H1 (cell line): ENCODE measurements around the gene LRCH3. TPM values are rescaled to one million over a fixed set of nuclear protein-coding genes. Genes with fewer than 3 reads are reported as not detected.
A peak's percentile ranks its signal among the peaks of the same experiment; 100 is the strongest.

ENCODE experiments used
- CTCF ChIA-PET: fragments of 300-600 bp; sonication (Branson Sonifier 250); formaldehyde crosslinking; loops from one replicate; lab custom pipeline; 2021; ENCODE audit not compliant: partially characterized antibody; lab: Charles Lee
- POLR2A ChIA-PET: fragments of 300-600 bp; sonication (Branson Sonifier 250); formaldehyde crosslinking; loops from one replicate; lab custom pipeline; 2021; ENCODE audit warnings: inconsistent platforms; ENCODE audit not compliant: partially characterized antibody; lab: Charles Lee
- DNase-seq, 2 experiments: peaks; one replicate each; pipeline versions ENCODE4 v3.0.0 to v3.0.0-alpha.2; 2010 to 2022; ENCODE audit warnings: low spot score in 2 of 2, low read depth in 1 of 2, mixed read lengths in 1 of 2
- FAIRE-seq: peaks from 2 replicates; lab custom pipeline; 2011; peaks lifted over from hg19 to GRCh38; lab: Jason Lieb, UNC
- H2AFZ ChIP-seq: 2 replicates; pipeline ENCODE4 v1.8.1; 2012; ENCODE audit warnings: low read length, inconsistent platforms
- H2AK5ac ChIP-seq: 2 replicates; pipeline ENCODE4 v1.6.1; 2013; ENCODE audit warnings: low read depth, low read length
- H2BK120ac ChIP-seq: replicated peaks from 2 replicates; pipeline ENCODE3; 2013; ENCODE audit warnings: low read depth, low read length, inconsistent platforms
- H2BK12ac ChIP-seq: 2 replicates; pipeline ENCODE4 v1.6.1; 2013; ENCODE audit warnings: low read depth, low read length
- H2BK15ac ChIP-seq: 2 replicates; pipeline ENCODE4 v1.6.1; 2013; ENCODE audit warnings: low read length
- H2BK20ac ChIP-seq: 2 replicates; pipeline ENCODE4 v1.6.1; 2013; ENCODE audit warnings: low read length
- H2BK5ac ChIP-seq: 2 replicates; pipeline ENCODE4 v1.6.1; 2013; ENCODE audit warnings: low read depth, low read length
- H3K14ac ChIP-seq: 2 replicates; pipeline ENCODE4 v1.6.1; 2013; ENCODE audit warnings: inconsistent platforms; ENCODE audit not compliant: insufficient read length
- H3K18ac ChIP-seq: 2 replicates; pipeline ENCODE4 v1.6.1; 2013; ENCODE audit warnings: low read length; ENCODE audit errors: extremely low read depth
- H3K23ac ChIP-seq: 2 replicates; pipeline ENCODE4 v1.6.1; 2013; ENCODE audit warnings: inconsistent platforms; ENCODE audit not compliant: insufficient read length
- H3K23me2 ChIP-seq: 2 replicates; pipeline ENCODE4 v1.6.1; 2013; ENCODE audit warnings: low read depth, low read length
- H3K27ac ChIP-seq: 2 replicates; pipeline ENCODE4 v1.6.1; 2011; ENCODE audit warnings: low read depth, low read length, inconsistent platforms
- H3K27me3 ChIP-seq, 4 experiments: replicated peaks in 1 of 4; 1 replicate in 1 of 4; 2 replicates in 3 of 4; pipeline versions ENCODE4 v1.6.1 to v1.8.1; 2011 to 2013; ENCODE audit warnings: low read length in 3 of 4, mild to moderate bottlenecking in 3 of 4, inconsistent platforms in 2 of 4, mixed read lengths in 2 of 4, moderate library complexity in 1 of 4; ENCODE audit not compliant: control insufficient read depth in 3 of 4, insufficient read depth in 3 of 4; ENCODE audit errors: extremely low read depth in 1 of 4
- H3K36me3 ChIP-seq, 4 experiments: 2 replicates each; pipeline versions ENCODE4 v1.6.1 to v1.8.1; 2011 to 2013; ENCODE audit warnings: mild to moderate bottlenecking in 4 of 4, low read length in 3 of 4, moderate library complexity in 2 of 4, control low read depth in 1 of 4, inconsistent platforms in 1 of 4; ENCODE audit not compliant: insufficient read depth in 4 of 4, control insufficient read depth in 2 of 4
- H3K4ac ChIP-seq: replicated peaks from 2 replicates; pipeline ENCODE3; 2013; ENCODE audit warnings: low read length, low read depth, mixed read lengths, inconsistent platforms; ENCODE audit not compliant: insufficient read length
- H3K4me1 ChIP-seq, 4 experiments: replicated peaks in 1 of 4; 1 replicate in 1 of 4; 2 replicates in 3 of 4; pipeline versions ENCODE4 v1.6.1 to v1.8.1; 2011 to 2013; ENCODE audit warnings: low read length in 3 of 4, inconsistent platforms in 2 of 4, mixed read lengths in 1 of 4; ENCODE audit not compliant: insufficient read depth in 4 of 4, control insufficient read depth in 3 of 4
- H3K4me2 ChIP-seq, 2 experiments: 2 replicates each; pipeline versions ENCODE4 v1.6.1 to v1.8.1; 2011 to 2013; ENCODE audit warnings: low read depth in 2 of 2, low read length in 2 of 2, control low read depth in 1 of 2, inconsistent platforms in 1 of 2, mild to moderate bottlenecking in 1 of 2; ENCODE audit not compliant: insufficient read depth in 1 of 2
- H3K4me3 ChIP-seq, 4 experiments: fragments of 200-600, 300-600 bp in 1 of 4; sonication (generic), shearing (Covaris generic), sonication (Bioruptor Twin) in 1 of 4; 2 replicates each; pipeline versions ENCODE4 v1.5.1 to v1.8.1; 2011 to 2016; ENCODE audit warnings: low read length in 4 of 4, low read depth in 3 of 4, control low read depth in 2 of 4, inconsistent platforms in 2 of 4, mild to moderate bottlenecking in 2 of 4, mixed read lengths in 1 of 4, moderate library complexity in 1 of 4; ENCODE audit not compliant: insufficient read depth in 2 of 4; ENCODE audit errors: extremely low read depth in 1 of 4
- H3K56ac ChIP-seq: replicated peaks from 2 replicates; pipeline ENCODE3; 2013; ENCODE audit warnings: low read depth, mild to moderate bottlenecking, mixed read lengths, low read length, inconsistent platforms; ENCODE audit not compliant: insufficient read length
- H3K79me1 ChIP-seq: 2 replicates; pipeline ENCODE4 v1.6.1; 2013; ENCODE audit warnings: low read depth, low read length, control low read depth
- H3K79me2 ChIP-seq, 2 experiments: 2 replicates each; pipeline versions ENCODE4 v1.6.1 to v1.8.1; 2012 to 2013; ENCODE audit warnings: low read length in 2 of 2, mild to moderate bottlenecking in 2 of 2, inconsistent platforms in 1 of 2; ENCODE audit not compliant: insufficient read depth in 2 of 2, control insufficient read depth in 1 of 2
- H3K9ac ChIP-seq, 4 experiments: replicated peaks in 1 of 4; 1 replicate in 1 of 4; 2 replicates in 3 of 4; pipeline versions ENCODE4 v1.6.1 to v1.8.1; 2011 to 2013; ENCODE audit warnings: low read depth in 3 of 4, low read length in 3 of 4, control low read depth in 2 of 4, mild to moderate bottlenecking in 2 of 4, moderate library complexity in 2 of 4, inconsistent platforms in 1 of 4; ENCODE audit errors: extremely low read depth in 1 of 4
- H3K9me3 ChIP-seq, 2 experiments: 2 replicates each; pipeline versions ENCODE4 v1.6.1 to v1.8.1; 2012 to 2013; ENCODE audit warnings: mild to moderate bottlenecking in 2 of 2, moderate library complexity in 2 of 2, control low read depth in 1 of 2, inconsistent platforms in 1 of 2, low read depth in 1 of 2, low read length in 1 of 2, mixed read lengths in 1 of 2; ENCODE audit not compliant: insufficient read depth in 2 of 2
- H4K20me1 ChIP-seq, 2 experiments: replicated peaks in 1 of 2; 2 replicates each; pipeline versions ENCODE3 to v1.8.1; 2011 to 2013; ENCODE audit warnings: inconsistent platforms in 2 of 2, low read length in 2 of 2, mild to moderate bottlenecking in 1 of 2; ENCODE audit not compliant: insufficient read depth in 2 of 2, control insufficient read depth in 1 of 2
- H4K5ac ChIP-seq: 2 replicates; pipeline ENCODE4 v1.6.1; 2013; ENCODE audit warnings: low read length, low read depth, mixed read lengths, inconsistent platforms; ENCODE audit not compliant: insufficient read length
- H4K8ac ChIP-seq: 2 replicates; pipeline ENCODE4 v1.8.0; 2013; ENCODE audit warnings: mild to moderate bottlenecking, moderate library complexity, low read length, inconsistent platforms; ENCODE audit not compliant: insufficient read depth; ENCODE audit errors: extremely low read depth
- H4K91ac ChIP-seq: replicated peaks from 2 replicates; pipeline ENCODE3; 2013; ENCODE audit warnings: low read length, mixed read lengths, inconsistent platforms; ENCODE audit not compliant: insufficient read length
- BACH1 ChIP-seq: IDR thresholded peaks from 2 replicates; pipeline ENCODE4 v1.6.1; 2012; ENCODE audit warnings: low read length, improper control_type of control experiment
- FOSL1 ChIP-seq: IDR thresholded peaks from 2 replicates; pipeline ENCODE4 v1.6.1; 2011; ENCODE audit warnings: mild to moderate bottlenecking, low read depth, low read length, moderate library complexity; ENCODE audit not compliant: insufficient read depth
- HDAC6 ChIP-seq: IDR thresholded peaks from one replicate; pipeline ENCODE4 v1.7.1; 2012; ENCODE audit warnings: low read depth, mild to moderate bottlenecking, inconsistent platforms, low read length, moderate library complexity
- NANOG ChIP-seq: IDR thresholded peaks from 2 replicates; pipeline ENCODE4 v1.6.1; 2011; ENCODE audit warnings: low read length, low read depth, mild to moderate bottlenecking, inconsistent platforms; ENCODE audit not compliant: insufficient read depth, poor library complexity, severe bottlenecking
- TBP ChIP-seq: IDR thresholded peaks from 2 replicates; pipeline ENCODE4 v1.6.1; 2011; ENCODE audit warnings: low read depth, low read length, improper control_type of control experiment
- TCF12 ChIP-seq: IDR thresholded peaks from 2 replicates; pipeline ENCODE4 v1.6.1; 2011; ENCODE audit warnings: low read depth, mild to moderate bottlenecking, low read length
- USF2 ChIP-seq: IDR thresholded peaks from 2 replicates; pipeline ENCODE4 v1.6.1; 2011; ENCODE audit warnings: low read length, improper control_type of control experiment
- WGBS, 2 experiments: shearing (Covaris generic) in 1 of 2; methylation state at CpG; one replicate each; pipeline versions ENCODE4 v1.1.6 to v1.1.7; 2013 to 2015; ENCODE audit warnings: low lambda C conversion rate in 2 of 2, mixed read lengths in 2 of 2, inconsistent platforms in 1 of 2, low coverage in 1 of 2, missing lambda C conversion rate in 1 of 2; ENCODE audit not compliant: insufficient replicate concordance in 2 of 2, insufficient coverage in 1 of 2, insufficient read length in 1 of 2; ENCODE audit errors: extremely low coverage in 1 of 2, missing lambda C conversion rate in 1 of 2; 5-methylcytosine and 5-hydroxymethylcytosine counted together
- polyA plus RNA-seq, 7 experiments: library from polyadenylated mRNA; depleted of rRNA in 3 of 7; stranded (reverse) in 5 of 7; unstranded in 2 of 7; fragments of >200 nt in 5 of 7; fragments of 200-250 nt in 2 of 7; gene quantifications; 1 replicate in 5 of 7; 2 replicates in 1 of 7; 4 replicates in 1 of 7; pipeline versions ENCODE4 v1.2.1 to v1.2.3, GENCODE V29; 2011 to 2013; ENCODE audit warnings: missing spikeins in 2 of 7, mixed read lengths in 2 of 7
- total RNA-seq: library from RNA; stranded (reverse); fragmentation: NEBNext Ultra II Directional; extraction: Animal tissue kit (Norgen Biotek cat#: 25700); gene quantifications from 2 replicates; pipeline ENCODE4 v1.2.1, GENCODE V29; 2021

Gene LRCH3
- total and polyA plus RNA-seq, 2 of the 8 experiments (the other 6 are each of a cell fraction or from before 2014, with no cell fraction given), result 58.4 to 66.0 TPM

GRCh38 chr3:197795200-197795599 lies 4.1 kb downstream of the LRCH3 start:
- H3K36me3 ChIP-seq, result no peaks in the 10 kb centered on the region
- H3K4ac ChIP-seq, result no peak overlapping the region
- H4K5ac ChIP-seq, result no peak overlapping the region
- no peak overlapping the region for H3K4me2 ChIP-seq
- 77% methylated on average over 1 of the region's 1 CpG; no CpG with 5 or more reads in 1 of the 2 experiments for WGBS, 2 experiments
- peaks cover 0 to 4% of the 10 kb centered on the region in 2 experiments for H4K20me1 ChIP-seq
- no peak overlapping the region for H4K8ac ChIP-seq
- H3K27me3 ChIP-seq, result no peaks in the 10 kb centered on the region
- no peaks in the 10 kb centered on the region for H3K4me1 ChIP-seq
- no peak overlapping the region for H3K23ac ChIP-seq
- no peak overlapping the region for H2BK15ac ChIP-seq
- TF ChIP-seq BACH1 (no peak), FOSL1 (no peak), NANOG (no peak), HDAC6 (no peak), USF2 (no peak), TCF12 (no peak), TBP (no peak)
- no peaks in the 10 kb centered on the region for H3K79me1 ChIP-seq
- H3K9me3 ChIP-seq, result no peaks in the 10 kb centered on the region
- H3K23me2 ChIP-seq, result no peaks in the 10 kb centered on the region
- no peak overlapping the region for H2BK5ac ChIP-seq
- ChIA-PET CTCF (interaction anchor here (0.8 to 2.1 kb wide), 2 partner anchors 7 to 42 kb away, joined by 3 to 7 read pairs; no protein-coding TSS in a partner anchor), POLR2A (no interaction called here)
- H2BK120ac ChIP-seq, result no peak overlapping the region
- H3K14ac ChIP-seq, result no peak overlapping the region
- H3K27ac ChIP-seq, result no peak overlapping the region
- H2BK20ac ChIP-seq, result no peak overlapping the region
- H2AK5ac ChIP-seq, result no peak overlapping the region
- 0 out of 7 replicates have a peak overlapping the region, but pooled peaks of 1 of the 4 experiments have one; percentile 1 for H3K9ac ChIP-seq
- no peak overlapping the region for H2BK12ac ChIP-seq
- DNase-seq (no peak), FAIRE-seq (no peak)
- no peak overlapping the region for H2AFZ ChIP-seq
- peaks cover 9 to 80% of the 10 kb centered on the region in 2 experiments for H3K79me2 ChIP-seq
- H3K56ac ChIP-seq, result no peak overlapping the region
- H4K91ac ChIP-seq, result no peak overlapping the region
- no peak overlapping the region for H3K4me3 ChIP-seq
- H3K18ac ChIP-seq, result no peak overlapping the region
